Activated naive CD8-positive, alpha-beta T cell treated with anti-CD3 and anti-CD28 coated beads, Interleukin-2, amount 10 ng/mL, durations not matched to agents 7 days and 5 days (primary cell): ENCODE results near the gene TBK1. TPM values are rescaled to one million over a fixed set of nuclear protein-coding genes. Genes with fewer than 3 reads are reported as not detected.

Experiments used
- ATAC-seq: fragments of 150-1000 bp; cut with Tn5 transposase; one replicate; pipeline ENCODE4 v1.10.0; 2021; ENCODE audit warnings: low read depth, moderate library complexity
- POLR2A ChIA-PET: fragments of 350-600 bp; sonication (Branson Sonifier 250); formaldehyde crosslinking; loops from one replicate; lab custom pipeline; 2021; ENCODE audit warnings: antibody characterized with exemption; lab: Charles Lee
- DNase-seq: peaks from one replicate; pipeline ENCODE4 v3.0.0; 2021
- H3K27ac Mint-ChIP-seq: one replicate; pipeline ENCODE4 v1.8.0; 2022; ENCODE audit warnings: mild to moderate bottlenecking, mixed read lengths
- H3K27me3 Mint-ChIP-seq: one replicate; pipeline ENCODE4 v1.8.0; 2022; ENCODE audit warnings: mild to moderate bottlenecking, moderate library complexity, mixed read lengths
- H3K36me3 Mint-ChIP-seq: one replicate; pipeline ENCODE4 v1.8.0; 2021; ENCODE audit warnings: mild to moderate bottlenecking, mixed read lengths
- H3K4me1 Mint-ChIP-seq: one replicate; pipeline ENCODE4 v1.8.0; 2021; ENCODE audit warnings: mixed read lengths
- H3K4me3 Mint-ChIP-seq: one replicate; pipeline ENCODE4 v1.8.0; 2022; ENCODE audit warnings: mild to moderate bottlenecking, moderate library complexity, mixed read lengths
- H3K9me3 Mint-ChIP-seq: one replicate; pipeline ENCODE4 v1.8.0; 2021; ENCODE audit warnings: mixed read lengths
- total RNA-seq, 2 experiments: library from RNA; stranded (reverse); gene quantifications; one replicate each; pipeline ENCODE4 v1.2.3, GENCODE V29; 2021

Gene TBK1
- 10 to 100 TPM; 25.2 to 29.8 TPM for total RNA-seq

GRCh38 chr12:64451687-64452558, at the start of gene TBK1:
TSS of gene TBK1 (plus strand) at chr12:64452120. CDS start at chr12:64455871, 3,751 bp downstream.
- Mint-ChIP-seq H3K4me3 (peak within 1 kb of the TSS; percentile 97), H3K27me3 (no peaks in the 10 kb centered on the region), H3K9me3 (no peaks in the 10 kb centered on the region), H3K36me3 (peaks cover 6% of the 10 kb centered on the region), H3K27ac (peak within 1 kb of the TSS; percentile 87), H3K4me1 (peaks cover 32% of the 10 kb centered on the region)
- ATAC-seq, result peak; percentile 76
- POLR2A ChIA-PET, result no interaction called here
- DNase-seq, result peak; percentile 81

- POLR2A ChIA-PET, result no interaction called here
- peaks cover 3% of the 10 kb centered on the region for H3K36me3 Mint-ChIP-seq
- DNase-seq (no peak), ATAC-seq (no peak)
- H3K27ac Mint-ChIP-seq, result no peak overlapping the region
- H3K4me1 Mint-ChIP-seq, result peaks cover 20% of the 10 kb centered on the region
- H3K27me3 Mint-ChIP-seq, result peaks cover 3% of the 10 kb centered on the region
- H3K9me3 Mint-ChIP-seq, result no peaks in the 10 kb centered on the region
- no peak overlapping the region for H3K4me3 Mint-ChIP-seq
These were observed 49.7 kb upstream of the TBK1 start for GRCh38 chr12:64402181-64402580.

- DNase-seq (peak; percentile 91), ATAC-seq (peak; percentile 96)
- H3K27ac Mint-ChIP-seq, result peak within 1 kb of the TSS; percentile 99
- H3K36me3 Mint-ChIP-seq, result peaks cover 3% of the 10 kb centered on the region
- peaks cover 2% of the 10 kb centered on the region for H3K27me3 Mint-ChIP-seq
- H3K4me1 Mint-ChIP-seq, result peaks cover 26% of the 10 kb centered on the region
- H3K9me3 Mint-ChIP-seq, result no peaks in the 10 kb centered on the region
- peak within 1 kb of the TSS; percentile 97 for H3K4me3 Mint-ChIP-seq
- POLR2A ChIA-PET, result interaction anchor here (0.6 to 1.7 kb wide), 8 partner anchors 12 to 736 kb away, joined by 3 to 8 read pairs (median 3); partner anchors contain the start of genes DPY19L2 and KICS2
These were observed 48.0 kb upstream of the TBK1 start, which contains the start of gene XPOT for GRCh38 chr12:64403707-64404469. TSS of gene XPOT (plus strand) at chr12:64404392. CDS start at chr12:64410036, 5,644 bp downstream.

GRCh38 chr12:64404470-64405256, 47.3 kb upstream of the TBK1 start:
- Mint-ChIP-seq H3K4me3 (peak overlapping the region; percentile 97), H3K27me3 (no peaks in the 10 kb centered on the region), H3K36me3 (peaks cover 3% of the 10 kb centered on the region), H3K27ac (peak overlapping the region; percentile 99), H3K9me3 (no peaks in the 10 kb centered on the region), H3K4me1 (peaks cover 26% of the 10 kb centered on the region)
- POLR2A ChIA-PET, result interaction anchor here (0.6 to 1.7 kb wide), 7 partner anchors 13 to 186 kb away, joined by 3 to 8 read pairs (median 3); partner anchors contain the start of gene KICS2
- DNase-seq (peak; percentile 74), ATAC-seq (peak; percentile 32)

- peaks cover 29% of the 10 kb centered on the region for H3K4me1 Mint-ChIP-seq
- DNase-seq (no peak), ATAC-seq (no peak)
- no peaks in the 10 kb centered on the region for H3K27me3 Mint-ChIP-seq
- H3K27ac Mint-ChIP-seq, result peak overlapping the region; percentile 54
- no peak overlapping the region for H3K4me3 Mint-ChIP-seq
- peaks cover 12% of the 10 kb centered on the region for H3K36me3 Mint-ChIP-seq
- H3K9me3 Mint-ChIP-seq, result no peaks in the 10 kb centered on the region
- POLR2A ChIA-PET, result no interaction called here
These were observed 44.3 kb upstream of the TBK1 start for GRCh38 chr12:64407342-64408223.

GRCh38 chr12:64411427-64411826, 40.5 kb upstream of the TBK1 start:
- Mint-ChIP-seq H3K36me3 (peaks cover 22% of the 10 kb centered on the region), H3K27ac (no peak overlapping the region)
- POLR2A ChIA-PET, result no interaction called here

GRCh38 chr12:64412459-64412858, 39.5 kb upstream of the TBK1 start:
- Mint-ChIP-seq H3K36me3 (peaks cover 23% of the 10 kb centered on the region), H3K4me1 (peaks cover 15% of the 10 kb centered on the region), H3K27ac (no peak overlapping the region), H3K4me3 (no peak overlapping the region), H3K9me3 (no peaks in the 10 kb centered on the region), H3K27me3 (no peaks in the 10 kb centered on the region)
- POLR2A ChIA-PET, result no interaction called here
- ATAC-seq (no peak), DNase-seq (no peak)

More at GRCh38 chr12:64411427-64411826, 40.5 kb upstream of the TBK1 start:
- Mint-ChIP-seq H3K4me3 (no peak overlapping the region), H3K4me1 (peaks cover 21% of the 10 kb centered on the region), H3K9me3 (no peaks in the 10 kb centered on the region), H3K27me3 (no peaks in the 10 kb centered on the region)
- no peak for DNase-seq
- no peak for ATAC-seq

- DNase-seq (no peak), ATAC-seq (no peak)
- Mint-ChIP-seq H3K27me3 (no peaks in the 10 kb centered on the region), H3K4me3 (no peak overlapping the region), H3K4me1 (peaks cover 10% of the 10 kb centered on the region), H3K27ac (no peak overlapping the region), H3K9me3 (no peaks in the 10 kb centered on the region), H3K36me3 (peaks cover 26% of the 10 kb centered on the region)
- POLR2A ChIA-PET, result no interaction called here
These were observed 38.0 kb upstream of the TBK1 start for GRCh38 chr12:64413884-64414283.

- POLR2A ChIA-PET, result no interaction called here
- no peak overlapping the region for H3K27ac Mint-ChIP-seq
- H3K36me3 Mint-ChIP-seq, result peaks cover 19% of the 10 kb centered on the region
- H3K27me3 Mint-ChIP-seq, result no peaks in the 10 kb centered on the region
- DNase-seq (no peak), ATAC-seq (no peak)
- H3K9me3 Mint-ChIP-seq, result no peaks in the 10 kb centered on the region
- H3K4me3 Mint-ChIP-seq, result no peak overlapping the region
- peaks cover 1% of the 10 kb centered on the region for H3K4me1 Mint-ChIP-seq
These were observed 33.7 kb upstream of the TBK1 start for GRCh38 chr12:64418209-64418608.

- ATAC-seq (no peak), DNase-seq (no peak)
- H3K4me3 Mint-ChIP-seq, result no peak overlapping the region
- POLR2A ChIA-PET, result no interaction called here
- no peaks in the 10 kb centered on the region for H3K27me3 Mint-ChIP-seq
- H3K9me3 Mint-ChIP-seq, result no peaks in the 10 kb centered on the region
- H3K27ac Mint-ChIP-seq, result no peak overlapping the region
- H3K4me1 Mint-ChIP-seq, result peaks cover 1% of the 10 kb centered on the region
- H3K36me3 Mint-ChIP-seq, result peaks cover 24% of the 10 kb centered on the region
These were observed 32.2 kb upstream of the TBK1 start for GRCh38 chr12:64419696-64420095.

GRCh38 chr12:64427988-64428387, 23.9 kb upstream of the TBK1 start:
- no peak for DNase-seq
- Mint-ChIP-seq H3K36me3 (peaks cover 42% of the 10 kb centered on the region), H3K27ac (no peak overlapping the region), H3K4me3 (no peak overlapping the region), H3K9me3 (no peaks in the 10 kb centered on the region), H3K27me3 (no peaks in the 10 kb centered on the region), H3K4me1 (peaks cover 1% of the 10 kb centered on the region)
- POLR2A ChIA-PET, result no interaction called here
- no peak for ATAC-seq

- H3K4me1 Mint-ChIP-seq, result peaks cover 1% of the 10 kb centered on the region
- H3K36me3 Mint-ChIP-seq, result peaks cover 42% of the 10 kb centered on the region
- POLR2A ChIA-PET, result no interaction called here
- DNase-seq, result no peak
- H3K9me3 Mint-ChIP-seq, result no peaks in the 10 kb centered on the region
- no peak overlapping the region for H3K4me3 Mint-ChIP-seq
- no peak overlapping the region for H3K27ac Mint-ChIP-seq
- no peaks in the 10 kb centered on the region for H3K27me3 Mint-ChIP-seq
- ATAC-seq, result no peak
These were observed 23.0 kb upstream of the TBK1 start for GRCh38 chr12:64428956-64429355.
